Endothelial cell of umbilical vein (primary cell): ENCODE results near the gene CPZ. TPM values are rescaled to one million over a fixed set of nuclear protein-coding genes. Genes with fewer than 3 reads are reported as not detected.
A peak's percentile ranks its signal among the peaks of the same experiment; 100 is the strongest.

ENCODE experiments used
- BruUV-seq: library from RNA; stranded (reverse); fragments of 400-500 nt; replicated peaks from 2 replicates; lab custom pipeline; 2021; lab: Mats Ljungman, UMichigan
- CTCF ChIA-PET: fragments of 300-600, 350-600 bp; sonication (Branson Sonifier 250); formaldehyde crosslinking; loops from one replicate; lab custom pipeline; 2021; ENCODE audit warnings: antibody characterized with exemption, inconsistent platforms; lab: Charles Lee
- POLR2A ChIA-PET: fragments of 300-600, 350-600 bp; sonication (Branson Sonifier 250); formaldehyde crosslinking; loops from one replicate; lab custom pipeline; 2021; ENCODE audit warnings: antibody characterized with exemption, inconsistent platforms; lab: Charles Lee
- DNase-seq: peaks from one replicate; pipeline ENCODE4 v3.0.0-alpha.2; 2011; ENCODE audit warnings: low read depth, low spot score
- FAIRE-seq: peaks from 2 replicates; lab custom pipeline; 2011; peaks lifted over from hg19 to GRCh38; lab: Jason Lieb, UNC
- H2AFZ ChIP-seq: 2 replicates; pipeline ENCODE4 v1.6.0; 2012; ENCODE audit warnings: low read depth, low read length, control low read depth, inconsistent platforms
- H3K27ac ChIP-seq: 2 replicates; pipeline ENCODE4 v1.5.1; 2011; ENCODE audit warnings: low read depth, mild to moderate bottlenecking, control low read depth, low read length, moderate library complexity; ENCODE audit not compliant: insufficient read depth
- H3K27me3 ChIP-seq, 2 experiments: 2 replicates each; pipeline versions ENCODE4 v1.6.0 to v1.6.1; 2011; ENCODE audit warnings: low read length in 2 of 2, mixed read lengths in 1 of 2; ENCODE audit not compliant: control insufficient read depth in 2 of 2, insufficient read depth in 2 of 2
- H3K36me3 ChIP-seq, 2 experiments: 2 replicates in 1 of 2; 3 replicates in 1 of 2; pipeline ENCODE4 v1.5.1; 2011; ENCODE audit warnings: low read length in 2 of 2, mild to moderate bottlenecking in 1 of 2, moderate library complexity in 1 of 2; ENCODE audit not compliant: control insufficient read depth in 2 of 2, insufficient read depth in 2 of 2; ENCODE audit errors: extremely low read depth in 1 of 2
- H3K4me1 ChIP-seq: 3 replicates; pipeline ENCODE4 v1.5.1; 2011; ENCODE audit warnings: mild to moderate bottlenecking, low read length; ENCODE audit not compliant: control insufficient read depth, insufficient read depth; ENCODE audit errors: extremely low read depth
- H3K4me2 ChIP-seq: 2 replicates; pipeline ENCODE4 v1.6.1; 2011; ENCODE audit warnings: low read length, control low read depth, mixed read lengths; ENCODE audit not compliant: insufficient read depth
- H3K4me3 ChIP-seq, 3 experiments: fragments of 200-600 bp in 1 of 3; sonication (generic), shearing (Covaris generic) in 1 of 3; replicated peaks in 1 of 3; 2 replicates each; pipeline ENCODE4 v1.5.1; 2011 to 2016; ENCODE audit warnings: control low read depth in 3 of 3, low read length in 3 of 3, mild to moderate bottlenecking in 2 of 3, inconsistent platforms in 1 of 3, low read depth in 1 of 3, moderate library complexity in 1 of 3; ENCODE audit not compliant: insufficient read depth in 1 of 3
- H3K79me2 ChIP-seq: 2 replicates; pipeline ENCODE4 v1.6.0; 2012; ENCODE audit warnings: low read length, inconsistent platforms; ENCODE audit not compliant: control insufficient read depth, insufficient read depth
- H3K9ac ChIP-seq: replicated peaks from 2 replicates; pipeline ENCODE3; 2011; ENCODE audit warnings: low read length, control low read depth; ENCODE audit not compliant: insufficient read depth; ENCODE audit errors: extremely low read depth
- H3K9me1 ChIP-seq: replicated peaks from 3 replicates; pipeline ENCODE4 v1.6.0; 2011; ENCODE audit warnings: mild to moderate bottlenecking, low read length; ENCODE audit not compliant: control insufficient read depth, insufficient read depth; ENCODE audit errors: extremely low read depth
- H3K9me3 ChIP-seq: replicated peaks from 2 replicates; pipeline ENCODE4 v1.5.1; 2012; ENCODE audit warnings: low read length, inconsistent platforms; ENCODE audit not compliant: control insufficient read depth, insufficient read depth
- H4K20me1 ChIP-seq: replicated peaks from 2 replicates; pipeline ENCODE3; 2011; ENCODE audit warnings: mild to moderate bottlenecking, low read length; ENCODE audit not compliant: control insufficient read depth, insufficient read depth; ENCODE audit errors: extremely low read depth
- POLR2A ChIP-seq: IDR thresholded peaks from 2 replicates; pipeline ENCODE4 v1.6.1; 2012; ENCODE audit warnings: low read depth, mild to moderate bottlenecking, control low read depth, low read length
- dilution Hi-C: fragments of 300-500 bp; cut with MboI; formaldehyde crosslinking; loops from one replicate; pipeline ENCODE4 v1.15.0; 2019; ENCODE audit warnings: low sequenced_read_pairs; ENCODE audit not compliant: extremely low pct_ligation_motif_present
- intact Hi-C: fragments of 100-400 bp; cut with micrococcal nuclease; formaldehyde crosslinking; loops from one replicate; pipeline ENCODE4 v1.10.0; 2022
- polyA plus RNA-seq, 4 experiments: library from polyadenylated mRNA; depleted of rRNA in 3 of 4; stranded (reverse) in 3 of 4; unstranded in 1 of 4; fragments of >200 nt; gene quantifications; 2 replicates each; pipeline versions ENCODE4 v1.2.1 to v1.2.3, GENCODE V29; 2011 to 2012; ENCODE audit warnings: missing spikeins in 1 of 4
- total RNA-seq: library from RNA; stranded (reverse); gene quantifications from 2 replicates; pipeline ENCODE4 v1.2.3, GENCODE V29; 2021
- TF ChIP-seq, protein P1 (sequence below), 2 donors: IDR thresholded peaks; 1 replicate in 1 of 2; 2 replicates in 1 of 2; pipeline ENCODE4 v1.5.1; 2011; ENCODE audit warnings: low read length in 2 of 2, mild to moderate bottlenecking in 2 of 2, moderate library complexity in 2 of 2, control low read depth in 1 of 2, inconsistent platforms in 1 of 2, low read depth in 1 of 2; ENCODE audit not compliant: insufficient read depth in 1 of 2; ENCODE audit errors: extremely low read depth in 1 of 2

Gene CPZ
- total and polyA plus RNA-seq, 2 donors (not counting 3 experiments of a cell fraction or from before 2014, with no cell fraction given) = not detected

DNA sequence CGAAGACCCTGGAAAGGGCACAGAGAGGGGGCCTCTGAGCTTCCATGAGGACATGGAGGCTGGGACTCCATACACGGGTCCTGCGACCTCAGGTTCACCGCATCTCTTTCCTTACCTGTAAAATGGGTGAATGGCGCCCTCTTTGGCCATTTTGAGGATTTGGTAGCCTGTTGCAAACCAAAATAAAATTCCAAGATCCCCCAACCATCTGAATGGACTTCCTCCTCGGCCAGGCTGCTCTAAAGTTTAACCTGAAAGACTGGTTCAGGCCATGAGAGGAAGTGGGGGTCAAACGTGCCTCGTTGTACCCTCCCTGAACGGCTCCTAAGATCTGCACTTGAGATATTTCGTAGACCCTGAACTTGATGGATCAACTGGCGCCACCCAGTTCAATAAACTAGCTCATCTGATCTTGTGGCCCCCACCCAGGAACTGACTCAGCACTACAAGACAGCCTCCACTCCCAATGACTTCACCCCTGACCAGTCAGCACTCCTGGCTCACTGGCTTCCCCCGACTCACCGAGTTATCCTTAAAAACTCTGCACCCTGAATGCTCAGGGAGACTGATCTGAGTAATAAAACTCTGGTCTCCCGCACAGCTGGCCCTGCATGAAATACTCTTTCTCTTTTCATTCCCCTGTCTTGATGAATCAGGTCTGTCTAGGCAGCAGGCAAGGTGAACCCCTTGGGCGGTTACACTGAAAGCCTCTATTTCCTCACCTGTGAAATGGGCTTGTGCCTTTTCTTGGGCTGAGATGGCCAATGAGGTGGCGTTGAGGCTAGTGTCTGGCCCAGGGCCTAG, 45.3 kb upstream of the CPZ start:
- Histone ChIP-seq H3K4me3 (no peak overlapping the region), H2AFZ (no peak overlapping the region), H3K4me1 (no peaks in the 10 kb centered on the region), H3K79me2 (no peaks in the 10 kb centered on the region), H3K36me3 (no peaks in the 10 kb centered on the region), H3K9ac (no peak overlapping the region), H3K27me3 (no peaks in the 10 kb centered on the region), H3K9me1 (no peaks in the 10 kb centered on the region), H3K9me3 (no peaks in the 10 kb centered on the region), H4K20me1 (no peaks in the 10 kb centered on the region), H3K27ac (no peak overlapping the region), H3K4me2 (no peak overlapping the region)
- dilution Hi-C loops (no loop called here), intact Hi-C loops (loop anchor here (1.0 kb wide), 1 partner anchor 79 kb away; no protein-coding TSS in a partner anchor)
- DNase-seq (no peak), FAIRE-seq (peak; percentile 4)
- TF ChIP-seq, protein P1, sequence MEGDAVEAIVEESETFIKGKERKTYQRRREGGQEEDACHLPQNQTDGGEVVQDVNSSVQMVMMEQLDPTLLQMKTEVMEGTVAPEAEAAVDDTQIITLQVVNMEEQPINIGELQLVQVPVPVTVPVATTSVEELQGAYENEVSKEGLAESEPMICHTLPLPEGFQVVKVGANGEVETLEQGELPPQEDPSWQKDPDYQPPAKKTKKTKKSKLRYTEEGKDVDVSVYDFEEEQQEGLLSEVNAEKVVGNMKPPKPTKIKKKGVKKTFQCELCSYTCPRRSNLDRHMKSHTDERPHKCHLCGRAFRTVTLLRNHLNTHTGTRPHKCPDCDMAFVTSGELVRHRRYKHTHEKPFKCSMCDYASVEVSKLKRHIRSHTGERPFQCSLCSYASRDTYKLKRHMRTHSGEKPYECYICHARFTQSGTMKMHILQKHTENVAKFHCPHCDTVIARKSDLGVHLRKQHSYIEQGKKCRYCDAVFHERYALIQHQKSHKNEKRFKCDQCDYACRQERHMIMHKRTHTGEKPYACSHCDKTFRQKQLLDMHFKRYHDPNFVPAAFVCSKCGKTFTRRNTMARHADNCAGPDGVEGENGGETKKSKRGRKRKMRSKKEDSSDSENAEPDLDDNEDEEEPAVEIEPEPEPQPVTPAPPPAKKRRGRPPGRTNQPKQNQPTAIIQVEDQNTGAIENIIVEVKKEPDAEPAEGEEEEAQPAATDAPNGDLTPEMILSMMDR (IDR thresholded peaks at IDR 0.05; ENCODE audit: extremely low read depth in 1 of 2, insufficient read depth in 1 of 2, low read depth in 1 of 2, low read length in 2 of 2) = peak; percentile 3 to 18
- TF ChIP-seq POLR2A = no peak
- POLR2A ChIA-PET = no interaction called here
- no TSS peak for BruUV-seq
- CTCF ChIA-PET = interaction anchor here (1.0 to 3.5 kb wide), 2 partner anchors 48 to 79 kb away, joined by 3 to 28 read pairs; no protein-coding TSS in a partner anchor
